GM18502 (cell line): ENCODE results near the gene NKAIN2.
"Not testable (repeated sequence)": the region's sequence is repeated elsewhere in the genome, so short reads cannot be mapped to it uniquely, and the experiment has no call there.

Source experiments
- ATAC-seq: cut with Tn5 transposase; IDR thresholded peaks from one replicate; pipeline ENCODE4 v1.9.1; 2021; ENCODE audit warnings: mild to moderate bottlenecking; ENCODE audit not compliant: unreplicated experiment, poor library complexity

The NKAIN2 gene

DNA sequence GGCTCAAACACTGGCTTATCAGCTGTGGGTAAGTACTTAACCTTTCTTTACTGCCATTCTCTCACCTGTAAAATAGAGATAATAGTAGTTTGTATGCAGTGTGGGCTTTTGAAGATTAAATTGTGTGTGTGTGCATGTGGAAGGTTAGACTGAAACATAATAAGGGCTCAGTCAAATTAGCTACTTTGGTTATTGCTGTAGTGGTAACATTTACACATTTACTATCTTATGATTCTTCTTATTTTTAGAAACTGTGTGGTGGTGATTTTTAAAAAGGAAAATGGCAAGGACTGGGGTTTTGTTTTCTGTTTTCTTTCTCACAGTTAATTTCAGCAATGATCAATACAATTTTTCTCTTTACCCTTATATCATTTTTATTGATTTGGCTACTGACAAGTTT lies 206.9 kb downstream of the NKAIN2 start:
- ATAC-seq, result no peak

DNA sequence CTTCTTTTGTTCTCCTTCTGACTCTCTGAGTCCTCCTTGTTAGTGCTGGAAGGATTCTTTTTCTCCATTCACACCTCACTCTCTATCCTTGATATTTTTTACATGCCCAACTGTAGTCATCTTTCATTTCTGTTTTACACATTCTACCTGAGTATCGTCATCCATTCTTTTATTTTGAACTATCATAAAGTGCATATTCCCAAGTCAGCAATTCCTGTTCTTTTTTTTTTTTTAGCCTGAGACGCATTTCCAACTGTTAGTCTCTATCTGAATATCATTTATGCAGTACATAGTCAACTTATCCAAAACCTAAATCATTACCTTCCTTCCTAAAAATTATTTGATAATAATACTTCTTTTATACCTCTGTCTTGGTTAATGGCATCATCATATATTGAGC lies 207.5 kb downstream of the NKAIN2 start:
- no peak for ATAC-seq

DNA sequence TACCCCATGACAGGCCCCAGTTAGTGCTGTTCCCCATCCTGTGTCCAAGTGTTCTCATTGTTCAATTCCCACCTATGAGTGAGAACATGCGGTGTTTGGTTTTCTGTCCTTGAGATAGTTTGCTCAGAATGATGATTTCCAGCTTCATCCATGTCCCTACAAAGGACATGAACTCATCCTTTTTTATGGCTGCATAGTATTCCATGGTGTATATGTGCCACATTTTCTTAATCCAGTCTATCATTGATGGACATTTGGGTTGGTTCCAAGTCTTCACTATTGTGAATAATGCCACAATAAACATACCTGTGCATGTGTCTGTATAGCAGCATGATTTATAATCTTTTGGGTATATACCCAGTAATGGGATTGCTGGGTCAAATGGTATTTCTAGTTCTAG lies 218.4 kb downstream of the NKAIN2 start:
- ATAC-seq, result not testable (repeated sequence)

DNA sequence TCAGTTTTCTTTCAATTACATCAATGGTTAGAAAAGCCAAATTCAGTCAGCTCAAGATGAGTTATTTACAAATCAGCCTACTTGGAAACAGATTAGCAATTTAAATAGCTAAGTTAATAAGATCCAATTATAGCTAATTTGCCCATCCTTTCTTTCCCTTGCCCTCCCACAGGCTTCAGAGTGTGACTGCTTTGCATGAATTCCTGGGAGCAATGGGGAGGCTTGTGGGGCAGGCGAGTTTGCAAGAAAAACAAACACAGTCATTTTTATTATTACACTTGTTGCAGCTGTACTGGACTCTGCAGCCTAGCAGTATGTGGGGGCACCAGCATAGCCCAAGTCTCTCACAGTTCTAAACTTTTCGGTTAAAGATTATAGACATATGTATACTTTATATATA lies 219.0 kb downstream of the NKAIN2 start:
- no peak for ATAC-seq

DNA sequence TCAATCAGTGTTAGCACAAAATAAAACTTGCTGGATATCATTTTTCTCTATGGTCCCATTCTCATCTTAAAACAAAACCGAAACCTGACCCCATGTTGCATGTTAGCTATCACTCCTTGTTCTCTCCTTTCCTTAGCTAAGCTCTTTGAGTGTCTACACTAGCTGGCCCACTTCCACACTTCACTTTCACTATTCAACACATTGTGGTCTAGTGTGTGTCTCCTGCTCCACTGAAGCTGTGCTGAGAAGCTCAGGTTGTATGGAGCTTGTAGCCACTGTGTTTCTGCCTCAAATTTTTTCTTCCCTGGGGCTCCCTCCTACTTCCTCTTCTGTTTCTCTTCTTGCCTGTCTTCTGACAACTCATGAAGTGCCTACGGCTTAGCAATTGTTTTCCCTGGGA lies 223.0 kb downstream of the NKAIN2 start:
- no peak for ATAC-seq

DNA sequence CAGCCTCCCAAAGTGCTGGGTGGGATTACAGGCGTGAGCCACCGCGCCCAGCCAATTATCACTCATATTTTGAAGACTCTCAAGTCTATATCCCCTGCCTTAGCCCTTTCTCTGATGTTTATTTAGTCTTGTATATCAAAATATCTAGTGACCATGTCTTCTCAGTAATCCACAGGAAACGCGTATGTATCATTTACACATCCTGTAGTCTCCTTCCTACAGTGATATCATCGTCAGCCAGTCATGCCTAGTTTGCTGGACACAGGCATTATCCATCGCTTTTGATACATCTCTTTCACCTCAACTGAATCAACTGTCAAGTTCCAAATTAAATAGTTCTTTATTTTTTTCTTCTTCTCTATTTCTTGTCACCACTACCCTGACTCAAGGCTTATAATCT lies 223.7 kb downstream of the NKAIN2 start:
- ATAC-seq, result no peak

DNA sequence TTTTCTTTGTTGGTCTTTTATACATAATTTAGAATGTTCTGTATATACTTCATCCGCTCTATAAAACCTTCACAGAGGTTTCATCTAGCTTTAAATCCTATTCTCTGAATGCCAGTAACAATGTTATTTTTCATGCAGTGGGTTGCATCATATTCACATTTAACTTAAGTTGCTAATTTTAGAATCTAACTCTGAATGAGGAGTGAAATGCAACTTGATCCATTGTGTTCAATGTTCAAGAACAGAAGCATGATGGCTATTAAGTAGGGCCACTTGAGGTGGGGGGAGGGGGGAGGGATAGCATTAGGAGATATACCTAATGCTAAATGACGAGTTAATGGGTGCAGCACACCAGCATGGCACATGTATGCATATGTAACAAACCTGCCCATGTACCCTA lies 224.5 kb downstream of the NKAIN2 start:
- ATAC-seq, result no peak

DNA sequence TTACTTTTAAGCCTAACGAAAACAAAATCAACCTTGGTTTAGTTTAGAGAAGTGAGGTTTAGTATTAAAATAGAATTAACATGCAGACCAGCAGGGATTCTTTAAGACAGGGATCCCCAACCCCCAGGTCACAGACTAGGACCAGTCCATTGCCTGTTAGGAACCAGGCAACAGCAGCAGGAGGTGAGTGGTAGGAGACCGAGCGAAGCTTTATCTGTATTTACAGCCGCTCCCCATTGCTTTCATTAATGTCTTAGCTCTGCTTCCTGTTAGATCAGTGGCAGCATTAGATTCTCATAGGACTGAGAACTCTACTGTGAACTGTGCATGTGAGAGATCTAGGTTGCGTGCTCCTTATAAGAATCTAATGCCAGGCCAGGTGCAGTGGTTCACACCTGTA lies 225.9 kb downstream of the NKAIN2 start:
- no peak for ATAC-seq

DNA sequence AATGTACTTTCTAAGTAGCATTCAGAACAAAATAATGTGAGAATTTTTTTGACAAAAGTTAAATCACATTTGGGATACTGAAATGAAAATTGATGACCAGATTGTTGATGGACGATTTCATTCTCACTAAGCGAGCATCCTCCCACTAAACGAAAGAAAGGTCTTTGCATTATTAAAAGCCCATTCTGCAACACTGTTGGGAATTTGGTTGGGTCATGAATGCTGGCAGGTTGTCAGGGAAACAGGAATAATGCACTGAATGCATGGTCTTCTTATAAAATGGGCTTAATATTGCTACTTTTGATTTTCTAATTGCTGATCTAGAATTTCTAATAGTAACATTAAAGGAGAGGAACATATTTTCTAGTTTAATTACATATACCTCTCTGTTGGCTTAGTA lies 229.8 kb downstream of the NKAIN2 start:
- ATAC-seq, result no peak

DNA sequence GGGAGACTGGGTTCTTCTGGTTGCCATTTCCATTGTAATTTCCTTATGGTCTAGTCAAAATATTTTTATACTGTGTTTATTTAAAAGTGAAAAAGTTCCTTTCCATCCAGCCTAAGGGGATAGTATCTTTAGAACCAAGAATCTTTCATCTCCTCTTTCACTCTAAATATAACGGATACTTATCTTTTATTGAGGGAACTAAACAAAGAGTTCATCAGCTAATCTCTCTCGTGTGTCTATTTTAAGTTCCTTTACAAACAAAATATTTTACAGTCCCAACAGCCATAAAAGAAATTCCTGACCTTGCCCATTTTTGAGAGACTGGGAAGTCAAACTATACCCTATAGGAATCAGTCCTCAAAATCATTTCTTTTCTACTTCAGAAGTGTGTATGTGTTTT lies 232.7 kb downstream of the NKAIN2 start:
- ATAC-seq, result no peak

DNA sequence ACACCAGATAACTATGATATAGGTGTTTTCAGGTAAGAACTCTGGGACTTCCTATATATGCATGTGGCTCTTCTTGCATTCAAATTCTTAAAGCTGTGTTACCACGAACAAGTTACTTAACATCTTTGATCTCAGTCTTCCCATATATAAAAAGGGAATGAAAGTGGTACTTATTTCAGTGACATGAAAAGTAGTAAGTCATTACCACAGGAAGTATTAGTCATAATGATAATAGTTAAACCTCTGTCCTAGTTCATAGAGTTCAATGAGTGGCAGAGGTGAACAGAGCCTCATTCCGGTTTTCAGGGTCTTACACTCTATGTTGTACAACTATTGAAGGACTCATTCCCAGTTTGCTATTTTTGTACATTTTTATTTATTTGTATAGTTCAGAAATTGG lies 237.0 kb downstream of the NKAIN2 start:
- ATAC-seq, result peak; percentile 87

DNA sequence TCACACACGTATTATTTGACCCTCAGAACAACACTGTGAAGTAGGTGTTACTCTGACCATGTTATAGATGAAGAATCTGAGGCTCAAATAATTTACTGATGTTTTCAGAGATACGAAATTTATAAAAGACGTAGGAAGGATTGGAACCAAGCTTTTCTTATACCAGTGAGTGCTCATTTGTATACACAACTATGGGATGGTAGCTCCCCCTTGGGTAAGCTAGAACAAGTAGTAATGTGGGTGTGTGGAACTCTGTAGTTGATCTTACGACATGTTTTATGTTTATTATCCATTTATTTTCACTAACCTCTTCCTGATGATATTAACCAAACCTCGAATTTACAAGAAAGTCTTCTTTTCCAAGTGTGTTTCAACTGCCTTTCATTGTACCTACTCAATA lies 248.5 kb downstream of the NKAIN2 start:
- ATAC-seq, result no peak

DNA sequence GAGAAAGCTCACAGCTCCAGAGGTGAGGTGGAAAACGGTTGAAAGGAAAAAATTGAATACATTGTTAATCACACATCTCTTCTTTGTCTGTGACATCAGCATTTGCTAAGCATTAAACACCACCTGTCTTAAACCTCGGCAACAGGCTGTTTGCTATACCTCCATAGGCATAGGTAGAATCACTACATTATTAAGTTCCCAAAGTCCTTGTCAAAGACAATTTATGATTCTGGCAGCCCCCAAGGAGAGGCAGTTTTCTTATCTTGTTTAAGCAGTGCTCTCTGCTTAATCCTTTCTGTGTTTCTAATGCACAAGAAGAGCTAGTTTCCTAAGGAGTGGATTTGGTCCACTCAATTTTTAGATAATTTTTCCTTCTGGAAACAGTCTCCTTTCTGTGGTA lies 249.7 kb downstream of the NKAIN2 start:
- no peak for ATAC-seq

DNA sequence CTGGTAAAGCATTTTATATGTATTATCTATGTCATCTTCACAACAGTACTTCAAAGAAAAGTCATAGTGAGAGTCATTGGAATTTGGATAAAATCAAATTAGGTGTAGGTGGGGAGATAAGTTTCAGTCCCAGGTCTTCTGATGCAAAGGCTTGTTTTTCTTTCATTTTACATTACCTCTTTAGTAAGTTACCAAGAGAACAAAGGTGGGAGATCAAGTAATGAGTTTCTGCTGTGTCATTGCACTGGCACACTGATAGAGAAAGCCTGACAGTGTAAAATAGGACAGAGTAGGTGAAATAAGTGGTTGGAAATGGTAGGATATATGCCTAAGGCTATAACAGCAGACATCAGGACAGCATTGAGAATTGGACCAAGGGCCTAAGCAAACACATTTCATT lies 250.4 kb downstream of the NKAIN2 start:
- peak; percentile 57 for ATAC-seq

DNA sequence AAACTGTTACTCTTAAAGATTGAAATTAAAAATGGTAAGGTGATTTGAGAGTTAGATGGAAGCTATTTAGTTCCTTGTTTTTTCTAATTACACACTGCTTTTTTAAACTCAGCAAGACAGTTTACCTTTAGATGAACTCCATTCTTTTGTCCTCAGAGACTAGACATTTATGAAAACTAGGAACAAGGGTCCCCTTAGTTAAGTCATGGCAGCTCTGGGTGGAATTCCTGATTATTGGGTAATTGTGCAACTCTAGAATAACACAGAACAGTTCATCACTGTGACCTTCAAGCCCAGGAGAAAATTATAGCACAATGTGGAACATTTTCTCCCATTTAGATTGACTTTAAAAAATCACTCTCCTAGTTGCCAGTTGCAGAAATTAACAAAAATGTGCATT lies 251.7 kb downstream of the NKAIN2 start:
- no peak for ATAC-seq

DNA sequence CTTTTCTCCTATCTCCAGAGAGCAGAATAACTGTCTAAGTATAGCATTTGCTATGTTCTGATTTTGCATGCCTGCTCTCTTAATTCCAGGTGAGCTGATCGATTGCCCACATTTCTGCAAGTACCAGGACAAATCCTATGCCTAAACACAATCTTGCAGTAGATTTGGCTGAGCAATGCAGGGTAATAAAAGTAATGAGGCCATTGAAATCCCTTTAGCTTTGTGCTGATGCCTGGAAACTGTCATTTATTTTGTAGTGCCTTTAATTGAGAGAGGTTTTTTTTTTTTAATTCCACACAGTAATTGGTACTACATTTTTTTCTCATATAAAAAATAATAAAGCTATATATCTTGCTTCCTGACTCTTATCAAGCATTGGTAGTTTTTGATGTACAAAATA lies 252.3 kb downstream of the NKAIN2 start:
- ATAC-seq, result no peak

DNA sequence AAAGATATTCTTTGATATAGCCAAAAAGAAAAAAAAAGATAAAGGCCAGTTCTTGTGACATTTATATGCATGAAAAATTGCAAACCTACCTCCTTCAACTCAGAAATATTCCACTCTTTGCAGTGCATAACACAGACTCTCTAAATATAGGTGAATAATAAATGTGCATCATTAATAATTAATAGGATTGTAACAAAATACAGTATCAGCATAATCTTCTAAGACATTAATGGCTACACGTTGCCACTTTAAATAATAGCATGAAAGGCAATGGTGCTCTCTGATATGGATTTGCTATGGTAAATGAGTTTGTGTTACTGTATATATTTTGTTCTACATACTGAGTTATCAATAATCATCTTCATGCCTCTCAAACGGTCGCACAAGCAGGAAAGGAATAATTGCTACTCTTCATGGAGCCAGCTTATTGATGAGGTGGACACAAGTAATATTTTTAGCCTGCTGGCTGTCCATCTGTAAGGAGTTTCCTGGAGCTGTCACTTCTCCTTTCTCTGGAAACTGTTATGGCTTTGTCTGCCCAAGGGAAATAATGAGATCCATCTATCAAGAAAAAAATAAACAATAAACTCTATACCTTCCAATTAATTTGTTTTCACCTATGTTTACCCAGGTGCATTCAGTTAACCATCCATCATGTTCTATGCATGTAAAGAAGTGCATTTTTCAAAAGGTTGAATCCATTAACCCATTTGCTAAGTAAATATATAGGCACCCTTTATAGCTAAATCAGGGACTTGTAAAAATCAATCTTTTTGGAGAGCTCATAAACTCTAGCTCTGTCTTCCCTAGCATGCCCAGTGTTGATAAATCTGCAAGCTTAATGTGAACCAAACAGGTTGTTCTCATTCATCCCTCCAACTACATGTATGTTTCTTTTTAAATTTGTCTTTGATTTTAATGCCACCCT lies 253.0 kb downstream of the NKAIN2 start:
- ATAC-seq, result no peak

DNA sequence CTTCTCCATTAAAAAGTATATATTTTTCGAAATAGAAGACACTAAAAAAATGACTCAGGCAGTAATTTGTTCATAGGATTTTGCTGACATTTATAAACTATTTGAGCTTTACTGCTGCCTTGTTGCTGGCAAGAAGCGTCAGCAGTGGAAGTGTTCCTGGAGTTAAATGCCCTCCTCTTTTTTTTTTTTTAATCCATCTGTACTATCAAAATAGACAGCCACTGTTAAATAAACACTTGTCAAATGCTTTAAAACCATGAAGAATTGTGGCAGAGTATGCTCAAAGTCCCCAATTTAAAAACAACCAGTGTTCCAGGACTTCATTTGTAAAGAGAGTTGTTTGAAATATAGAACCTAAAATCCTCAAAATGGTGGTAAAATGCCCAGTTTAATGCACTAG lies 253.8 kb downstream of the NKAIN2 start:
- ATAC-seq, result no peak

DNA sequence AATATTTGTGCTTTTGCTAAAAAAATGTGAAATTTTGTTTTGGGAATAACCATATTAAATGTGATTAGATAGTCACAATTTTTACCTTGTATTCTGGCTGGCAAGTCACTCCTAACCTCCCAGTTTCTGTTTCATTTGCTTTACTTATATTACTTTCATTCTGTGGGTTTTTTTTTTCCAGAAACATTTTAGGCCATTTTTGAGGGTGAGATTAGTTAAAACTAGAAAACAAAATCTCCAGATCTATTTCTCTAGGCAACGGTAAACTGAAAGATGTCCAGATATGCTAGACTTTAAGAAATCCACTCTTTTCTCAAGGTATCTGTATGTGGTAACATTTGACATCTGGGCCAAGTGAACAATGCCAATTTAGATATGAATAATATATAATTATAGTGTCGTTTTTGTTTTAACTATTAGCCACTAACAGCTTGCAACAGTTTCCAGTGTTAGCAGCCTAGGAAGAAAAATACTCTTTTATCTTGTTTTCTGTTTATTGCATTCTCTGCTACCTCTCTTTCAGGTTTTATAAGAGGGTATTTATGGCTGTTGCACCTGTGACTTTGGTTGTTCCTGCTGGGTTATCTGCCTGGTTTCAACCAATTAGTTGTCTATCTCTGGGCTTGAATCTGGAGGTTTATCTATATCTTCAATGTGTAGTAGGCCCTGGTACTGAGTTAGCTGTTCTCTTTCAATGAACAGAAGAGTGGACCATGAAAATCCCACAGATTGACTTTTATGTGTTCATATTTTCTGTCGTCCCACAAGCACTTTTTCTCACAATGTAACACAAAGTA lies 260.9 kb downstream of the NKAIN2 start:
- ATAC-seq, result peak; percentile 57

DNA sequence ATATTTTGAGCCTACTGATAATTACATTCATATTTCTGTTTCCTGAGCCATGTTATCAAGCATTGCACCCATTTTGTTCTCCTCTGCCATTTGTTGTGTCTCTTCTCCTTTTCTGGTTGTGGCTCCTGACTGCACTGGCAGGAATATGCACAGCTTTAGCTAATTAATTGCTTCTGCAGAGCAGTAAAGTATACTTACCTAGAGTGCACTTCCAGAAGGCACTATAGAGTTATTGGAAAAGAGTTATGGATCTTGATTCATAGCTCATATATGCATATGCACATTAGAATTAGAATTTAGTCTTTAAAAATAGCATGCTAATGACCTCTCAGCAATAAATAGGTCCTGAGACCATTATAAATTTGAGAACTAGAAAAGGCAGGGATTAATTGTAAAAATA lies 262.6 kb downstream of the NKAIN2 start:
- no peak for ATAC-seq

DNA sequence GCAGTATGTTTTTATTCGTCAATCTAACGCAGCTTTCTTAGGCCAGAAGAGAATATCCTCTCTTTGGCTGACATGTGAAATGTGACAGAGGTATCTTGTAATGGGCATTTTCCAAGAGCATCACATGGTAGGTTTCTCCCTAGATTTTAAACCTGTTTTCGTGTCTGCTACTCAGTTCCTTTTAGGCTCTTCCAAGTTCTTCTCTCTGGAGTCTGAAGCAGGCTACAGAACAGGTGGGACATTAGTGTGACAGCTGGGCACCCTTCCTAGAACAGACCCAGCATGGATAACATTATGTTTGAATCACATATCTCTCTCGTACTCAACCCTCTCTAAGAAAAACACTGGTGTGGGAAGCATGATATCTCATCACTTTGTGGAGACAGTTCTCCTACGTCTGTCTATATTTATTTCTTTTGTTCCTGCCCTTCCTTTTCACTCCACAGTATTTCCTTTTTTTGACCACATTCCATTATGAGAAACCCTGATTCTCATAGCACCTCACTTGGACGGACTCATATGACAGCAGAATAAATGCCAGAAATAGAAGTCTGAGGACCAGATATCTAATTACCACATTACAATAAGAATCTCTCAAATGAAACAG lies 263.4 kb downstream of the NKAIN2 start:
- no peak for ATAC-seq
